Ramos (cell line): ENCODE data around the gene APOBEC3B.
"Not testable (repeated sequence)": the region's sequence is repeated elsewhere in the genome, so short reads cannot be mapped to it uniquely, and the experiment has no call there.

ENCODE experiments used
- in situ Hi-C: fragments of 300-500 bp; cut with MboI; formaldehyde crosslinking; loops from one replicate; pipeline ENCODE4 v1.14.3; 2022; ENCODE audit warnings: low sequenced_read_pairs; ENCODE audit not compliant: unreplicated experiment

Gene APOBEC3B

GRCh38 chr22:38965614-38966379 lies 16.4 kb upstream of the APOBEC3B start:
- in situ Hi-C loops: loop anchor here (5.0 kb wide), 1 partner anchor 38 kb away; no protein-coding TSS in a partner anchor

DNA sequence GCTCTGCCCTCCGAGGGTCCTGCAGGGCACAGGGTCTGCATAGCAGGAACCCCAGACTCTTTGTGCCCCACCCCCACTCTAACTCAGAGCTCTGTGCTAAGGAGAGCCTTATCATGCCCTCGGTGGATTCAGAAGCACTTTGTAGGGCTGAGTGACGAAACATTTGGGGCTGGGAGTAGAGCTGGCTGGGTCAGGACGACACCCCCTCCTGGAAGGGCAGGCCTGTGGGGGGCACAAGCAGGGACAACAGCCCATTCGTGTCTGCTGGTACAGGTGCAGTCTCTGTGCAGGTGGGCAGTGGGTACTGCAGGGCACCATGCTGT lies 15.8 kb upstream of the APOBEC3B start:
- in situ Hi-C loops: loop anchor here (5.0 kb wide), 1 partner anchor 39 kb away; no protein-coding TSS in a partner anchor

DNA sequence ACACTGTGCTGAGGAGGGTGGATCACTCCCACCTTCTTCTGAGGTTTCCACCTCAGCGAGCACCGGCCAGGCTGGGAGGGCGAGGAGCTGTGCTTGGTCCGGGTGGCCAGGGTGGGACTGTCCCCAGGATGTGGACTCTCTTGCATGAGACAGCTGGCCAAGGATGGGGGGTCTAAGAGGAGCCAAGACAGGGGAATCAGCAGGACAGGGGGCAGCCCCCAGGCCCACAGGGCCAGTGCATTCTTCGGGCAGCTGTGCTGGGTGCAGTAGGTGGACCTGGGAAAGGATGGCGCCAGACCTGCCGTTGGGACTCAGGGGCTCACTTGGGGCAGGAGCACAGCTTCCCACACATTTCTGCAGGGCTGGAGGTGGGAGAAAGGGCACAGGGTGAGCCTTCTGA lies 15.2 kb upstream of the APOBEC3B start:
- in situ Hi-C loops: loop anchor here (5.0 kb wide), 1 partner anchor 40 kb away; no protein-coding TSS in a partner anchor

- in situ Hi-C loops: loop anchor here (5.0 kb wide), 1 partner anchor 40 kb away; no protein-coding TSS in a partner anchor
Measured at GRCh38 chr22:38967451-38968450, 14.4 kb upstream of the APOBEC3B start.

GRCh38 chr22:38968801-38969200 lies 13.3 kb upstream of the APOBEC3B start:
- in situ Hi-C loops: loop anchor here (5.0 kb wide), 1 partner anchor 42 kb away; no protein-coding TSS in a partner anchor

DNA sequence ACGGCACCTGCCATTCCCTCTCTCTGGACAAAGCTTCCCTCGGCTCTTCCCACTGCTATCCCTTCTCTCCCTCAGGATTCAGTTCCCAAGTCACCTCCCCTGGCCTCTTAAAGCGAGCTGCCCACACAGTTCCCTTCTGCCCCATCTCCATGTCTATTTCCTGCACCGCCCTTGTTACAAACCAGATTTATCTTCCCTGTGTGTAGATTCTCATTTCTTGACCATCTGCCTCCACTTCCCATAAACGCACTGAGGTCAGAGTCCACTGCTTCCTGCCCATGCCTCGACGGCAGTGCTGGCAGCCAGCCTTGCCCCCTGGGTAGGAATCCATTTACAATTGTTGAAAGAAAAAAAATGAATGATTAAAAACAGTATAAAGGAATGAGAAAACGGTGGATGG lies 11.6 kb upstream of the APOBEC3B start:
- in situ Hi-C loops: loop anchor here (10.0 kb wide), 1 partner anchor 154 kb away; no protein-coding TSS in a partner anchor

GRCh38 chr22:38971202-38971601 lies 10.9 kb upstream of the APOBEC3B start:
- in situ Hi-C loops: loop anchor here (10.0 kb wide), 1 partner anchor 154 kb away; no protein-coding TSS in a partner anchor

GRCh38 chr22:38971791-38972190 lies 10.4 kb upstream of the APOBEC3B start:
- in situ Hi-C loops: loop anchor here (10.0 kb wide), 1 partner anchor 153 kb away; no protein-coding TSS in a partner anchor

- in situ Hi-C loops: loop anchor here (10.0 kb wide), 1 partner anchor 152 kb away; no protein-coding TSS in a partner anchor
Measured at GRCh38 chr22:38972558-38972957, 9.6 kb upstream of the APOBEC3B start.

GRCh38 chr22:38973289-38974169 lies 8.6 kb upstream of the APOBEC3B start:
- in situ Hi-C loops: loop anchor here (10.0 kb wide), 1 partner anchor 151 kb away; no protein-coding TSS in a partner anchor

GRCh38 chr22:38974170-38974825 lies 7.8 kb upstream of the APOBEC3B start:
- in situ Hi-C loops: loop anchor here (10.0 kb wide), 1 partner anchor 151 kb away; no protein-coding TSS in a partner anchor

GRCh38 chr22:38974826-38975175 lies 7.3 kb upstream of the APOBEC3B start:
- in situ Hi-C loops: loop anchor here (10.0 kb wide), 1 partner anchor 150 kb away; no protein-coding TSS in a partner anchor

- in situ Hi-C loops: loop anchor here (10.0 kb wide), 1 partner anchor 148 kb away; no protein-coding TSS in a partner anchor
Measured at GRCh38 chr22:38977289-38977688, 4.9 kb upstream of the APOBEC3B start.

DNA sequence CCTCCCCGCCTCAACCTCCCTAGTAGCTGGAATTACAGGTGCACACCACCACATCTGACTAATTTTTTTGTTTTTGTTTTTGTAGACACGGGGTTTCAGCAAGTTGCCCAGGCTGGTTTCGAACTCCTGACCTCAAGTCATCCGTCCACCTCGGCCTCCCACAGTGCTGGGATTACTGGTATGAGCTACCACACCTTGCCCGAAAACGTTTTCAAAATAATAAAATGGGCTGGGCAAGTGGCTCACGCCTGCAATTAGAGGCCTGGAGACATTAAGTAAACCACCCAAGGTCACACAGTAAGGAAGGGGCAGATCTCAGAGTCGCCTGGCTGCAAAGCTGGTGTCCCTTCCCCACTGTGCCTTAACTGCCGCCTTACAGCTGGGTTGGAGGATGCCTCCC lies 1.6 kb upstream of the APOBEC3B start:
- in situ Hi-C loops: not testable (repeated sequence)

DNA sequence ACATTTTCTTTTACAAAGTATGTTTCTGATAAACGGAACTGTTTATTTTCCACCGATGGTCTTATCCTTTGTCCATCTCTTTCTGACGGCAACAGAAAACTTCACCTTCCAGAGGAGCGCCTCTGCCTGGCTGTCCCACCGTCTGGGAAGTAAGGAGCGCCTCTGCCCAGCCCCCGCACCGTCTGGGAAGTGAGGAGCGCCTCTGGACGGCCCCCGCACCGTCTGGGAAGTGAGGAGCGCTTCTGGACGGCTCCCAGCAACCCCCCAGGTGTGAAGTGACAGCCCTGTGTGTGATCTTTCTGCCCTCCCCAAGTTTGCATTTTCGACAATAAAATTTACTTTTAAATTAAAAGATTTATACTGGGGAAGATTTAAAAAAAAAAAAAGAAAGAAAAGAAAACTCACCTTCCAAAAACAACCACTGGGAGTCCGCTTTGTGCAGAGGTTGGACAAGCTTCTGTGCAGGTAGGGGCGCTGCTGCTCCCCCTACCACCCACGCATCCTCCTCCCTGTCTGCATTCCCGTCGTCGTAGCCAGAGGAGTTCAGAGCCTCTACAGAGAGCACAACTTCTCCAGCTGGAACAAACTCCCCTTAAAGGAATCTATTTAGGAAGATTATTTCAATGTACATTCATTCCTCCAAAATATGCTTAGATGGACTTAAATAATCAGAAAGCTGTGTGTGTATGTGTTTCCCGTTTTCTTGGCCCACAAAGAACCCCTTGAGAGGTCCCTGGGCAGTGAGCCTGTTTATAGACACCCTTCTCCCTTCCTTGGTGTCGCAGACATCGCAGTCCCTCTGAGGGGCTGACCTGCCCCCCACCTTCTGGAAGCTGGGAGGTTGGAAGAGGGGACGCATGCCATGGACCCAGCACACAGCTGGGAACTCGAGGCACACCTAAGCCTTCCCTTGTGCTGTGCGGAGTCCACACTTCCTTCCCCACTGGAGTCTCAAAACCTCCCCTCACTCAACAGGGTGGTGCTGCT lies 849 bp upstream of the APOBEC3B start:
- in situ Hi-C loops: no loop called here

- in situ Hi-C loops: no loop called here
Measured at GRCh38 chr22:38984224-38984623, 2.1 kb downstream of the APOBEC3B start.
